K562 (cell line): ENCODE measurements around the gene LRRC59. TPM values are rescaled to one million over a fixed set of nuclear protein-coding genes. Genes with fewer than 3 reads are reported as not detected.

ENCODE experiments used
- ATAC-seq: fragments of 200-7000 bp; cut with Tn5 transposase; 3 replicates; pipeline ENCODE4 v1.9.1; 2020; ENCODE audit warnings: moderate library complexity
- BruUV-seq: library from RNA; stranded (reverse); fragments of 400-500 nt; replicated peaks from 2 replicates; lab custom pipeline; 2021; lab: Mats Ljungman, UMichigan
- CTCF ChIA-PET: fragments of 300-600 bp; formaldehyde crosslinking; extraction: SDS; loops from one replicate; lab custom pipeline; 2021; ENCODE audit warnings: low intra/inter-chr PET ratio; lab: Yijun Ruan, JAX
- POLR2A ChIA-PET: fragments of 300-600, 350-650 bp; sonication (Branson Sonifier 250); formaldehyde crosslinking; extraction: SDS; loops from one replicate; lab custom pipeline; 2021; ENCODE audit warnings: antibody characterized with exemption, inconsistent platforms; lab: Yijun Ruan, JAX
- DNase-seq, 4 experiments: peaks; one replicate each; pipeline versions ENCODE4 v3.0.0 to v3.0.0-alpha.2; 2011 to 2018; ENCODE audit warnings: low spot score in 3 of 4, mixed read lengths in 3 of 4; ENCODE audit errors: extremely low read depth in 1 of 4
- FAIRE-seq: peaks from 2 replicates; lab custom pipeline; 2011; peaks lifted over from hg19 to GRCh38; lab: Jason Lieb, UNC
- H2AFZ ChIP-seq: 2 replicates; pipeline ENCODE4 v1.6.0; 2011; ENCODE audit warnings: low read depth, low read length, control low read depth, inconsistent platforms
- H3K27ac ChIP-seq: fragments of 200-600 bp; 3 replicates; pipeline ENCODE4 v1.8.0; 2011; ENCODE audit warnings: low read depth, mild to moderate bottlenecking, control low read depth, inconsistent platforms, low read length, moderate library complexity, mixed read lengths; ENCODE audit errors: extremely low read depth
- H3K27me3 ChIP-seq, 2 experiments: fragments of 300-600 bp in 1 of 2; 2 replicates in 1 of 2; 3 replicates in 1 of 2; pipeline versions ENCODE4 v1.6.0 to v1.8.0; 2011; ENCODE audit warnings: inconsistent platforms in 2 of 2, low read length in 2 of 2, mild to moderate bottlenecking in 1 of 2, mixed read lengths in 1 of 2, moderate library complexity in 1 of 2; ENCODE audit not compliant: control insufficient read depth in 2 of 2, insufficient read depth in 2 of 2
- H3K36me3 ChIP-seq: fragments of 300-600 bp; 3 replicates; pipeline ENCODE4 v1.8.0; 2011; ENCODE audit warnings: mild to moderate bottlenecking, low read length, inconsistent platforms; ENCODE audit not compliant: control insufficient read depth, insufficient read depth
- H3K4me1 ChIP-seq, 2 experiments: fragments of 200-600 bp in 1 of 2; replicated peaks in 1 of 2; 2 replicates in 1 of 2; 3 replicates in 1 of 2; pipeline versions ENCODE4 v1.5.1 to v1.8.0; 2011; ENCODE audit warnings: inconsistent platforms in 2 of 2, low read length in 2 of 2, mild to moderate bottlenecking in 1 of 2, mixed read lengths in 1 of 2, moderate library complexity in 1 of 2; ENCODE audit not compliant: control insufficient read depth in 2 of 2, insufficient read depth in 2 of 2
- H3K4me2 ChIP-seq: 2 replicates; pipeline ENCODE4 v1.6.1; 2011; ENCODE audit warnings: low read length, control low read depth, inconsistent platforms, mixed read lengths; ENCODE audit not compliant: insufficient read depth
- H3K4me3 ChIP-seq: fragments of 200-600 bp; sonication (generic), shearing (Covaris generic); 2 replicates; pipeline ENCODE4 v1.5.1; 2016; ENCODE audit warnings: control low read depth, inconsistent platforms
- H3K79me2 ChIP-seq: fragments of 200-600 bp; 3 replicates; pipeline ENCODE4 v1.8.0; 2011; ENCODE audit warnings: low read length, inconsistent platforms; ENCODE audit not compliant: control insufficient read depth, insufficient read depth
- H3K9ac ChIP-seq, 2 experiments: 2 replicates each; pipeline versions ENCODE4 v1.6.0 to v1.6.1; 2011; ENCODE audit warnings: low read depth in 2 of 2, low read length in 2 of 2, control low read depth in 1 of 2, inconsistent platforms in 1 of 2, mild to moderate bottlenecking in 1 of 2, mixed read lengths in 1 of 2; ENCODE audit not compliant: insufficient read depth in 1 of 2
- H3K9me1 ChIP-seq: one replicate; pipeline ENCODE4 v1.6.0; 2011; ENCODE audit warnings: inconsistent platforms, mild to moderate bottlenecking, low read length, moderate library complexity; ENCODE audit not compliant: control insufficient read depth, insufficient read depth
- H3K9me3 ChIP-seq: replicated peaks from 2 replicates; pipeline ENCODE4 v1.5.1; 2011; ENCODE audit warnings: low read depth, low read length, inconsistent platforms; ENCODE audit not compliant: control insufficient read depth, insufficient read depth
- H4K20me1 ChIP-seq: replicated peaks from 2 replicates; pipeline ENCODE4 v1.6.1; 2011; ENCODE audit warnings: low read length, inconsistent platforms, mixed read lengths; ENCODE audit not compliant: control insufficient read depth, insufficient read depth
- CHD1 ChIP-seq: fragments of 200-600 bp; sonication (generic); IDR thresholded peaks from one replicate; pipeline ENCODE4 v1.6.1; 2012; ENCODE audit warnings: mild to moderate bottlenecking, moderate library complexity, low read length, inconsistent platforms
- CREB3L1 ChIP-seq: fragments of 450-650 bp; IDR thresholded peaks from 2 replicates; pipeline ENCODE4 v1.6.1; 2014; ENCODE audit warnings: low read depth, mild to moderate bottlenecking, moderate library complexity, borderline replicate concordance
- ILF3 ChIP-seq: fragments of 450-650 bp; IDR thresholded peaks from 2 replicates; pipeline ENCODE4 v1.6.1; 2018; ENCODE audit warnings: antibody characterized with exemption, mild to moderate bottlenecking, moderate library complexity, borderline replicate concordance
- MTF1 ChIP-seq: fragments of 250-450 bp; sonication (Bioruptor Pico); IDR thresholded peaks from 2 replicates; pipeline ENCODE4 v1.9.0; 2021; ENCODE audit warnings: moderate library complexity, mild to moderate bottlenecking, inconsistent platforms, borderline replicate concordance
- NR2F6 ChIP-seq: fragments of 450-650 bp; formaldehyde crosslinking; IDR thresholded peaks from 2 replicates; pipeline ENCODE4 v1.4.0; 2020; ENCODE audit warnings: mild to moderate bottlenecking
- PHF21A ChIP-seq: fragments of 450-650 bp; IDR thresholded peaks from 2 replicates; pipeline ENCODE4 v1.6.1; 2017; ENCODE audit warnings: low read depth, borderline replicate concordance
- POLR3G ChIP-seq: IDR thresholded peaks from 2 replicates; pipeline ENCODE4 v1.6.1; 2011; ENCODE audit not compliant: insufficient read length, insufficient replicate concordance; ENCODE audit errors: extremely low read depth
- RHOXF2B ChIP-seq: fragments of 250-450 bp; sonication (Bioruptor Pico); conservative IDR thresholded peaks from 2 replicates; pipeline ENCODE4 v1.5.1; 2021
- SIN3B ChIP-seq: fragments of 450-650 bp; IDR thresholded peaks from 2 replicates; pipeline ENCODE4 v1.6.1; 2017; ENCODE audit warnings: low read depth, mild to moderate bottlenecking, moderate library complexity
- THAP12 ChIP-seq: fragments of 250-450 bp; sonication (Bioruptor Pico); IDR thresholded peaks from 2 replicates; pipeline ENCODE4 v1.9.0; 2021; ENCODE audit warnings: mild to moderate bottlenecking, inconsistent platforms
- UBTF ChIP-seq, 2 experiments: IDR thresholded peaks; 2 replicates each; pipeline ENCODE4 v1.6.1; 2012; ENCODE audit warnings: improper control_type of control experiment in 2 of 2, low read depth in 2 of 2, low read length in 2 of 2, borderline replicate concordance in 1 of 2
- ZNF217 ChIP-seq: sonication (generic); formaldehyde crosslinking; IDR thresholded peaks from 2 replicates; pipeline ENCODE4 v1.8.0; 2022; ENCODE audit warnings: mild to moderate bottlenecking, missing genetic modification reagents
- ZNF253 ChIP-seq: fragments of 250-450 bp; sonication (Bioruptor Pico); conservative IDR thresholded peaks from 2 replicates; pipeline ENCODE4 v1.6.1; 2021; ENCODE audit warnings: mild to moderate bottlenecking
- ZNF696 ChIP-seq: fragments of 250-450 bp; sonication (Bioruptor Pico); conservative IDR thresholded peaks from 2 replicates; pipeline ENCODE4 v1.4.0; 2020; ENCODE audit warnings: mild to moderate bottlenecking, moderate library complexity
- ZNF717 ChIP-seq: fragments of 250-450 bp; sonication (Bioruptor Pico); IDR thresholded peaks from 2 replicates; pipeline ENCODE4 v1.5.0; 2021
- WGBS: fragments of 100-300 bp; shearing (Covaris generic); methylation state at CpG from one replicate; pipeline ENCODE4 v1.1.6; 2016; ENCODE audit warnings: low coverage, mixed read lengths; ENCODE audit not compliant: insufficient coverage; ENCODE audit errors: missing lambda C conversion rate; 5-methylcytosine and 5-hydroxymethylcytosine counted together
- in situ Hi-C: fragments of 300-500 bp; cut with MboI; formaldehyde crosslinking; loops from 4 replicates; pipeline ENCODE4 v1.15.0; 2018; ENCODE audit warnings: inconsistent platforms, mixed read lengths
- intact Hi-C: fragments of 100-400 bp; cut with micrococcal nuclease; formaldehyde crosslinking; loops from 2 replicates; pipeline ENCODE4 v1.14.2; 2022
- polyA plus RNA-seq, 8 experiments: library from polyadenylated mRNA; depleted of rRNA in 4 of 8; stranded (reverse) in 5 of 8; unstranded in 3 of 8; fragments of >200 nt; fragmentation: Nextera tagmentation in 2 of 8; fragmentation: Illumina TruSeq in 1 of 8; extraction: Ambion mirVana in 2 of 8; extraction: Trizol in 1 of 8; gene quantifications; 2 replicates each; pipeline versions ENCODE4 v1.2.1 to v1.2.3, GENCODE V29; 2011 to 2014; ENCODE audit warnings: inconsistent platforms in 1 of 8, missing spikeins in 1 of 8
- total RNA-seq, 7 experiments: library from RNA; depleted of rRNA in 6 of 7; stranded (reverse); fragments of >200 nt in 6 of 7; fragmentation: Illumina TruSeq in 2 of 7; extraction: Trizol in 2 of 7; gene quantifications; 2 replicates each; pipeline versions ENCODE4 v1.2.1 to v1.2.3, GENCODE V29; 2011 to 2021; ENCODE audit warnings: low replicate concordance in 1 of 7

LRRC59 gene
- total and polyA plus RNA-seq, 9 of the 15 experiments (the other 6 are each of a cell fraction or from before 2014, with no cell fraction given) = 27.8 to 244 (median 154) TPM

- no peaks in the 10 kb centered on the region for H3K9me1 ChIP-seq
- 96% methylated on average over 6 of the region's 6 CpGs for WGBS
- H3K27ac ChIP-seq = no peak overlapping the region
- ATAC-seq (no peak), FAIRE-seq (no peak), DNase-seq (no peak)
- H3K36me3 ChIP-seq = peaks cover 99% of the 10 kb centered on the region
- H4K20me1 ChIP-seq = 0 out of 2 replicates have a peak, but pooled peaks cover under 1% of the 10 kb centered on the region
- CTCF ChIA-PET = no interaction called here
- BruUV-seq = no TSS peak
- in situ Hi-C loops = no loop called here
- no peaks in the 10 kb centered on the region for H3K27me3 ChIP-seq
- POLR2A ChIA-PET = interaction anchor here (0.6 to 13.4 kb wide), 4 partner anchors 8 to 316 kb away, joined by 3 to 129 read pairs (median 30); partner anchors contain the start of gene LRRC59
- no peak overlapping the region for H3K4me2 ChIP-seq
- H3K9ac ChIP-seq = no peak overlapping the region
- no peak overlapping the region for H3K4me3 ChIP-seq
- no peaks in the 10 kb centered on the region for H3K9me3 ChIP-seq
- peaks cover 32% of the 10 kb centered on the region for H3K79me2 ChIP-seq
- H2AFZ ChIP-seq = no peak overlapping the region
- no peaks in the 10 kb centered on the region; a peak in 1 of 5 replicates for H3K4me1 ChIP-seq
- intact Hi-C loops = no loop called here
- TF ChIP-seq ILF3 = no peak
- no peak for TF ChIP-seq PHF21A
- no peak for TF ChIP-seq MTF1
- TF ChIP-seq SIN3B = no peak
- no peak for TF ChIP-seq ZNF217 (CRISPR knock-in tag)
- TF ChIP-seq THAP12 (CRISPR knock-in tag) = no peak
- TF ChIP-seq CHD1 = no peak
- TF ChIP-seq POLR3G = no peak
- TF ChIP-seq RHOXF2B = no peak
- TF ChIP-seq ZNF717 (CRISPR knock-in tag) = no peak
- TF ChIP-seq ZNF696 = no peak
- no peak for TF ChIP-seq NR2F6 (CRISPR knock-in tag)
- TF ChIP-seq UBTF (IDR thresholded peaks at IDR 0.05; ENCODE audit: borderline replicate concordance in 1 of 2, low read depth in 2 of 2, low read length in 2 of 2) = no peak
- TF ChIP-seq CREB3L1 = no peak
- no peak for TF ChIP-seq ZNF253 (CRISPR knock-in tag)
Measured at GRCh38 chr17:50389534-50389933, 7.8 kb downstream of the LRRC59 start.
